IMR-90 (cell line): ENCODE data around the gene CFAP52. TPM values are rescaled to one million over a fixed set of nuclear protein-coding genes. Genes with fewer than 3 reads are reported as not detected.

ENCODE experiments used
- ATAC-seq: fragments of 200-7000 bp; cut with Tn5 transposase; 2 replicates; pipeline ENCODE4 v1.9.1; 2020; ENCODE audit warnings: low read depth, mild to moderate bottlenecking, moderate library complexity
- BruUV-seq: library from RNA; stranded (reverse); fragments of 400-500 nt; replicated peaks from 2 replicates; lab custom pipeline; 2021; lab: Mats Ljungman, UMichigan
- CTCF ChIA-PET: fragments of 300-600 bp; formaldehyde crosslinking; extraction: SDS; loops from one replicate; lab custom pipeline; 2021; ENCODE audit warnings: antibody characterized with exemption; lab: Yijun Ruan, JAX
- POLR2A ChIA-PET: fragments of 300-600 bp; sonication (Branson Sonifier 250); formaldehyde crosslinking; loops from one replicate; lab custom pipeline; 2022; ENCODE audit warnings: antibody characterized with exemption; ENCODE audit not compliant: unreplicated experiment; lab: Charles Lee
- DNase-seq: peaks from one replicate; pipeline ENCODE4 v3.0.0; 2013
- H2AFZ ChIP-seq: replicated peaks from 2 replicates; pipeline ENCODE3; 2013; ENCODE audit warnings: low read length, mild to moderate bottlenecking; ENCODE audit not compliant: poor library complexity
- H2AK5ac ChIP-seq: 2 replicates; pipeline ENCODE4 v1.6.1; 2013; ENCODE audit warnings: low read depth, low read length, inconsistent platforms
- H2AK9ac ChIP-seq: replicated peaks from 2 replicates; pipeline ENCODE3; 2013; ENCODE audit warnings: mild to moderate bottlenecking, low read depth, low read length, moderate library complexity; ENCODE audit not compliant: poor library complexity
- H2BK120ac ChIP-seq: 2 replicates; pipeline ENCODE4 v1.6.1; 2013; ENCODE audit warnings: low read depth, low read length, inconsistent platforms
- H2BK15ac ChIP-seq: 3 replicates; pipeline ENCODE4 v1.6.1; 2013; ENCODE audit warnings: low read depth, low read length, inconsistent platforms
- H2BK20ac ChIP-seq: 2 replicates; pipeline ENCODE4 v1.6.1; 2013; ENCODE audit warnings: low read depth, mild to moderate bottlenecking, inconsistent platforms, low read length, moderate library complexity
- H2BK5ac ChIP-seq: 2 replicates; pipeline ENCODE4 v1.6.1; 2013; ENCODE audit warnings: mild to moderate bottlenecking, low read depth, low read length, inconsistent platforms; ENCODE audit not compliant: poor library complexity, severe bottlenecking
- H3K14ac ChIP-seq: replicated peaks from 2 replicates; pipeline ENCODE4 v1.6.1; 2013; ENCODE audit warnings: low read depth, low read length, inconsistent platforms
- H3K18ac ChIP-seq: 2 replicates; pipeline ENCODE4 v1.6.1; 2013; ENCODE audit warnings: low read depth, low read length, control low read depth
- H3K23ac ChIP-seq: 2 replicates; pipeline ENCODE4 v1.6.1; 2013; ENCODE audit warnings: low read depth, low read length, inconsistent platforms
- H3K27ac ChIP-seq: 2 replicates; pipeline ENCODE4 v1.5.1; 2013; ENCODE audit warnings: mild to moderate bottlenecking, control low read depth, low read length; ENCODE audit not compliant: insufficient read depth
- H3K27me3 ChIP-seq: 2 replicates; pipeline ENCODE4 v1.6.1; 2013; ENCODE audit warnings: low read length; ENCODE audit not compliant: control insufficient read depth, insufficient read depth
- H3K36me3 ChIP-seq: 2 replicates; pipeline ENCODE4 v1.6.1; 2013; ENCODE audit warnings: low read length, mixed read lengths; ENCODE audit not compliant: control insufficient read depth, insufficient read depth
- H3K4ac ChIP-seq: 2 replicates; pipeline ENCODE4 v1.6.1; 2013; ENCODE audit warnings: low read depth, low read length, inconsistent platforms
- H3K4me1 ChIP-seq: 2 replicates; pipeline ENCODE4 v1.6.1; 2013; ENCODE audit warnings: low read length, mixed read lengths; ENCODE audit not compliant: control insufficient read depth, insufficient read depth
- H3K4me2 ChIP-seq: 2 replicates; pipeline ENCODE4 v1.6.1; 2013; ENCODE audit warnings: low read depth, mild to moderate bottlenecking, control low read depth, low read length, moderate library complexity
- H3K4me3 ChIP-seq: 2 replicates; pipeline ENCODE4 v1.5.1; 2013; ENCODE audit warnings: low read depth, mild to moderate bottlenecking, control low read depth, low read length, moderate library complexity; ENCODE audit not compliant: insufficient read depth
- H3K56ac ChIP-seq: 2 replicates; pipeline ENCODE4 v1.6.1; 2013; ENCODE audit warnings: low read length, inconsistent platforms; ENCODE audit not compliant: insufficient read depth; ENCODE audit errors: extremely low read depth
- H3K79me1 ChIP-seq, 2 experiments: 2 replicates each; pipeline ENCODE4 v1.6.1; 2013; ENCODE audit warnings: low read length in 2 of 2, inconsistent platforms in 1 of 2, low read depth in 1 of 2
- H3K9ac ChIP-seq: 2 replicates; pipeline ENCODE4 v1.6.1; 2013; ENCODE audit warnings: low read depth, low read length, control low read depth
- H3K9me1 ChIP-seq: 2 replicates; pipeline ENCODE4 v1.6.1; 2013; ENCODE audit warnings: low read length, inconsistent platforms; ENCODE audit not compliant: insufficient read depth
- H3K9me3 ChIP-seq: 2 replicates; pipeline ENCODE4 v1.6.1; 2013; ENCODE audit warnings: low read length; ENCODE audit not compliant: control insufficient read depth, insufficient read depth
- H4K20me1 ChIP-seq: 2 replicates; pipeline ENCODE4 v1.6.1; 2013; ENCODE audit warnings: low read length, inconsistent platforms; ENCODE audit not compliant: insufficient read depth
- H4K5ac ChIP-seq: 2 replicates; pipeline ENCODE4 v1.6.1; 2013; ENCODE audit warnings: mild to moderate bottlenecking, low read depth, low read length, control low read depth
- H4K8ac ChIP-seq, 2 experiments: 2 replicates each; pipeline ENCODE4 v1.6.1; 2013; ENCODE audit warnings: low read depth in 2 of 2, low read length in 2 of 2, control low read depth in 1 of 2, inconsistent platforms in 1 of 2
- H4K91ac ChIP-seq: 2 replicates; pipeline ENCODE4 v1.6.1; 2013; ENCODE audit warnings: low read depth, low read length, inconsistent platforms; ENCODE audit not compliant: insufficient read depth
- BHLHE40 ChIP-seq: fragments of 150-350 bp; IDR thresholded peaks from 2 replicates; pipeline ENCODE4 v1.6.1; 2016; ENCODE audit warnings: mild to moderate bottlenecking, low read depth, low read length
- CEBPB ChIP-seq: IDR thresholded peaks from 2 replicates; pipeline ENCODE4 v1.6.1; 2012; ENCODE audit warnings: low read depth, low read length, improper control_type of control experiment
- CHD1 ChIP-seq: IDR thresholded peaks from 2 replicates; pipeline ENCODE4 v1.6.1; 2012; ENCODE audit warnings: low read depth, low read length, improper control_type of control experiment
- CTCF ChIP-seq: conservative IDR thresholded peaks from 2 replicates; pipeline ENCODE4 v1.5.1; 2012; ENCODE audit warnings: mild to moderate bottlenecking, low read depth, low read length, improper control_type of control experiment
- ELK1 ChIP-seq: fragments of 150-350 bp; IDR thresholded peaks from 2 replicates; pipeline ENCODE4 v1.6.1; 2016; ENCODE audit warnings: low read depth, mild to moderate bottlenecking, low read length, moderate library complexity, borderline replicate concordance
- FOS ChIP-seq: fragments of 150-350 bp; IDR thresholded peaks from 2 replicates; pipeline ENCODE4 v1.6.1; 2016; ENCODE audit warnings: low read depth, low read length
- MAFK ChIP-seq: IDR thresholded peaks from 2 replicates; pipeline ENCODE4 v1.6.1; 2012; ENCODE audit warnings: low read depth, low read length, improper control_type of control experiment
- MAZ ChIP-seq: IDR thresholded peaks from 2 replicates; pipeline ENCODE4 v1.6.1; 2012; ENCODE audit warnings: low read depth, mild to moderate bottlenecking, low read length, improper control_type of control experiment, moderate library complexity, borderline replicate concordance
- MXI1 ChIP-seq: IDR thresholded peaks from 2 replicates; pipeline ENCODE4 v1.6.1; 2012; ENCODE audit warnings: low read depth, mild to moderate bottlenecking, low read length, moderate library complexity, borderline replicate concordance
- NFE2L2 ChIP-seq: fragments of 150-350 bp; IDR thresholded peaks from 2 replicates; pipeline ENCODE4 v1.6.1; 2016; ENCODE audit warnings: low read depth, mild to moderate bottlenecking, low read length
- POLR2A ChIP-seq: IDR thresholded peaks from 2 replicates; pipeline ENCODE4 v1.6.1; 2012; ENCODE audit warnings: mild to moderate bottlenecking, low read depth, low read length
- RAD21 ChIP-seq: IDR thresholded peaks from 2 replicates; pipeline ENCODE4 v1.6.1; 2012; ENCODE audit warnings: low read length, improper control_type of control experiment
- RCOR1 ChIP-seq: IDR thresholded peaks from 2 replicates; pipeline ENCODE4 v1.6.1; 2012; ENCODE audit warnings: mild to moderate bottlenecking, low read length, improper control_type of control experiment; ENCODE audit not compliant: insufficient replicate concordance
- RFX5 ChIP-seq: IDR thresholded peaks from 2 replicates; pipeline ENCODE4 v1.8.0; 2012; ENCODE audit warnings: low read depth, mild to moderate bottlenecking, low read length, moderate library complexity
- SMC3 ChIP-seq: fragments of 150-350 bp; IDR thresholded peaks from 2 replicates; pipeline ENCODE4 v1.6.1; 2016; ENCODE audit warnings: low read depth, mild to moderate bottlenecking, antibody characterized with exemption, low read length, moderate library complexity
- USF2 ChIP-seq: fragments of 150-350 bp; IDR thresholded peaks from 2 replicates; pipeline ENCODE4 v1.6.1; 2017; ENCODE audit warnings: mild to moderate bottlenecking, antibody characterized with exemption, low read length, low read depth
- WGBS, 2 experiments: methylation state at CpG; one replicate each; pipeline versions ENCODE4 v1.1.5 to v1.1.7; 2013; ENCODE audit warnings: missing lambda C conversion rate in 2 of 2; ENCODE audit not compliant: insufficient read length in 1 of 2; ENCODE audit errors: extremely low coverage in 2 of 2; 5-methylcytosine and 5-hydroxymethylcytosine counted together
- dilution Hi-C: fragments of 300-500 bp; cut with HindIII; formaldehyde crosslinking; loops from one replicate; pipeline ENCODE4 v1.14.3; 2018; ENCODE audit warnings: low sequenced_read_pairs; ENCODE audit not compliant: unreplicated experiment
- in situ Hi-C: fragments of 300-500 bp; cut with MboI; formaldehyde crosslinking; loops from 3 replicates; pipeline ENCODE4 v1.14.3; 2019; ENCODE audit warnings: low sequenced_read_pairs, inconsistent platforms, mixed read lengths
- intact Hi-C: fragments of 100-400 bp; cut with micrococcal nuclease; formaldehyde crosslinking; loops from 2 replicates; pipeline ENCODE4 v1.10.0; 2022
- polyA plus RNA-seq, 3 experiments: library from polyadenylated mRNA; depleted of rRNA; stranded (reverse); fragments of >200 nt; gene quantifications; 2 replicates each; pipeline ENCODE4 v1.2.3, GENCODE V29; 2012; ENCODE audit warnings: low replicate concordance in 1 of 3
- total RNA-seq: library from RNA; depleted of rRNA; stranded (reverse); fragments of >200 nt; gene quantifications from 2 replicates; pipeline ENCODE4 v1.2.3, GENCODE V29; 2012

CFAP52 gene
- total and polyA plus RNA-seq, 2 of the 4 experiments (the other 2 are of a cell fraction), result 0.22 TPM; not detected in 1

GRCh38 chr17:9594065-9594464, 17.6 kb downstream of the CFAP52 start:
- Histone ChIP-seq H2AK5ac (no peak overlapping the region), H2BK15ac (no peak overlapping the region), H3K36me3 (no peaks in the 10 kb centered on the region), H2AFZ (no peak overlapping the region), H3K4ac (no peak overlapping the region), H4K20me1 (no peaks in the 10 kb centered on the region), H4K8ac (no peak overlapping the region), H3K27me3 (no peaks in the 10 kb centered on the region), H3K23ac (no peak overlapping the region), H3K18ac (no peak overlapping the region), H3K9ac (no peak overlapping the region), H3K4me2 (no peak overlapping the region), H3K9me1 (no peaks in the 10 kb centered on the region), H4K91ac (no peak overlapping the region), H3K14ac (no peak overlapping the region), H4K5ac (no peak overlapping the region), H3K9me3 (no peaks in the 10 kb centered on the region), H3K4me3 (no peak overlapping the region), H3K56ac (no peak overlapping the region), H3K4me1 (no peaks in the 10 kb centered on the region), H2BK120ac (no peak overlapping the region), H2BK20ac (no peak overlapping the region), H3K27ac (no peak overlapping the region), H2AK9ac (no peak overlapping the region), H3K79me1 (no peaks in the 10 kb centered on the region), H2BK5ac (no peak overlapping the region)
- intact Hi-C loops (no loop called here), in situ Hi-C loops (no loop called here), dilution Hi-C loops (no loop called here)
- ChIA-PET POLR2A (no interaction called here), CTCF (interaction anchor here (0.6 kb wide), 1 partner anchor 16 kb away, joined by 5 read pairs; no protein-coding TSS in a partner anchor)
- DNase-seq (no peak), ATAC-seq (no peak)
- no TSS peak for BruUV-seq
- TF ChIP-seq MXI1 (no peak), NFE2L2 (no peak), CTCF (no peak), POLR2A (no peak), SMC3 (no peak), USF2 (no peak), RAD21 (no peak), BHLHE40 (no peak), RCOR1 (no peak), MAZ (no peak), RFX5 (no peak), CEBPB (no peak), FOS (no peak), ELK1 (no peak), CHD1 (no peak), MAFK (no peak)
- 20% methylated on average over 1 of the region's 6 CpGs; no CpG with 5 or more reads in 1 of the 2 experiments for WGBS, 2 experiments
